ENCODE measurements around the gene TMEM123. TPM values are rescaled to one million over a fixed set of nuclear protein-coding genes. Genes with fewer than 3 reads are reported as not detected.
"Not testable (repeated sequence)": the region's sequence is repeated elsewhere in the genome, so short reads cannot be mapped to it uniquely, and the experiment has no call there.

The TMEM123 gene
- total and polyA plus RNA-seq, 5 donors from 2014 or later: 330 to 771 (median 608) TPM

DNA sequence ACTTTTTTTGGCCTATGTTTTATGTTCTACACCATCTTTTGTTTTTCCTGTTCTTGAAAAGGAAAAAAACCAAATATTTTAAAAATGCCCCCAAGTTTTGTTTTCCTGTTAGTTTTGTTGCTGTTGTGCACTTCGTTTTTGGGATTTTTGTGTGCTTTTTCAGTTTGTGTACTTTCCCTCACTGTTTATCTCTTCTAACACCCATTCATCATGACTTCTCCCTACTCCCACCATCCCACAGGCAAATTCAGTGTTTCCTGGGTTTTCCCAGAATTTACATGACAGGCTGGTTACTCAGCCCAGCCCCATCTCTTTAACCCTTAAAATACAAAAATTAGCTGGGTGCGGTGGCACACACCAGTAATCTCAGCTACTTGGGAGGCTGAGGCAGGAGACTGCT, 15.6 kb downstream of the TMEM123 start:
- H3K9me3 Mint-ChIP-seq: peaks cover 0 to 5% (median 3%) of the 10 kb centered on the region in 7 donors

DNA sequence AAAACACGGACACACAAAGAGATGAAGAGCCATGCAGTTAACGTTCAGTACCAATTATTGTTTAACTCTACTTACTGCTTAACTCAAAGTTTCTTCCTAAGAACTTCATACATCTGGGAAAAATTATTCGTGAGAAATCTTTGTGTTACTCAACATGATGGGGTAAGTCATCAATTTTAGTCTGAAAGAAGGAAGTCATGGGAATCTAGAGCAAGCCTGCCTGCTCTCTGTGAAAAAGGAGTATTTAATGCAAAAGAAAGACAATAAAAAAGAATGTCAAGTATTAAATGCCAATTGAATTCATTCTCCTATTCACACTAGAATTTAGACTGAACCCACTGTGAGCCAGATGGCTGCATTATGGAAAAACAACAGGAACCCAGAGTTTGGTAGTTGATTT, 16.0 kb downstream of the TMEM123 start:
- DNase-seq (no peak), ATAC-seq (ENCODE audit: low read depth in 2 of 2) (no peak)
- Histone ChIP-seq H3K9me3 (ENCODE audit: control insufficient read depth in 2 of 2, low read length in 2 of 2) (peaks cover 0 to 10% of the 10 kb centered on the region in 2 experiments), H3K4me3 (ENCODE audit: low read depth, low read length) (no peak overlapping the region), H3K27ac (ENCODE audit: insufficient read depth, low read length, poor library complexity, severe bottlenecking) (no peak overlapping the region), H3K36me3 (ENCODE audit: control insufficient read depth, insufficient read depth, low read length) (peaks cover 38% of the 10 kb centered on the region), H3K27me3 (ENCODE audit: control insufficient read depth, insufficient read depth, low read length) (no peaks in the 10 kb centered on the region), H3K4me1 (ENCODE audit: control insufficient read depth, insufficient read depth, low read length, poor library complexity, severe bottlenecking) (peaks cover 37% of the 10 kb centered on the region)
- H3K4me3 Mint-ChIP-seq: no peak overlapping the region
- peaks cover 0 to 8% (median 3%) of the 10 kb centered on the region in 7 donors for H3K9me3 Mint-ChIP-seq
- H3K27ac Mint-ChIP-seq: peak overlapping the region in 2 of 3 donors; percentile 69 to 75
- peaks cover 49% of the 10 kb centered on the region for H3K36me3 Mint-ChIP-seq
- peaks cover 29 to 86% (median 58%) of the 10 kb centered on the region in 4 donors for H3K4me1 Mint-ChIP-seq
- no peaks in the 10 kb centered on the region for H3K27me3 Mint-ChIP-seq

More for the DNA sequence above, 15.6 kb downstream of the TMEM123 start:
- ATAC-seq (ENCODE audit: low read depth in 2 of 2) (no peak), DNase-seq (no peak)
- Mint-ChIP-seq H3K36me3 (peaks cover 47% of the 10 kb centered on the region), H3K4me1 (peaks cover 29 to 86% (median 58%) of the 10 kb centered on the region in 4 donors), H3K27me3 (no peaks in the 10 kb centered on the region), H3K27ac (peak overlapping the region; percentile 39 to 69 (median 59)), H3K4me3 (peak overlapping the region in 1 of 4 donors; percentile 65)
- no peaks in the 10 kb centered on the region for H3K27me3 ChIP-seq (ENCODE audit: control insufficient read depth, insufficient read depth, low read length)
- no peak overlapping the region for H3K27ac ChIP-seq (ENCODE audit: insufficient read depth, low read length, poor library complexity, severe bottlenecking)
- no peak overlapping the region for H3K4me3 ChIP-seq (ENCODE audit: low read depth, low read length)
- peaks cover 0 to 10% of the 10 kb centered on the region in 2 experiments for H3K9me3 ChIP-seq (ENCODE audit: control insufficient read depth in 2 of 2, low read length in 2 of 2)
- peaks cover 34% of the 10 kb centered on the region for H3K36me3 ChIP-seq (ENCODE audit: control insufficient read depth, insufficient read depth, low read length)
- H3K4me1 ChIP-seq (ENCODE audit: control insufficient read depth, insufficient read depth, low read length, poor library complexity, severe bottlenecking): peaks cover 37% of the 10 kb centered on the region

GRCh38 chr11:102435688-102436087, 16.9 kb downstream of the TMEM123 start:
- H3K4me3 ChIP-seq (ENCODE audit: low read depth, low read length): no peak overlapping the region
- DNase-seq: no peak
- H3K4me1 ChIP-seq (ENCODE audit: control insufficient read depth, insufficient read depth, low read length, poor library complexity, severe bottlenecking): peaks cover 41% of the 10 kb centered on the region
- H3K27ac ChIP-seq (ENCODE audit: insufficient read depth, low read length, poor library complexity, severe bottlenecking): no peak overlapping the region
- Mint-ChIP-seq H3K4me3 (peak overlapping the region in 2 of 4 donors; percentile 23 to 47), H3K4me1 (peaks cover 32 to 84% (median 57%) of the 10 kb centered on the region in 4 donors), H3K9me3 (peaks cover 0 to 8% (median 3%) of the 10 kb centered on the region in 7 donors), H3K36me3 (peaks cover 45% of the 10 kb centered on the region), H3K27ac (no peak overlapping the region), H3K27me3 (no peaks in the 10 kb centered on the region)
- ATAC-seq (ENCODE audit: low read depth in 2 of 2): no peak
- H3K9me3 ChIP-seq (ENCODE audit: control insufficient read depth in 2 of 2, low read length in 2 of 2): peaks cover 0 to 10% of the 10 kb centered on the region in 2 experiments
- H3K27me3 ChIP-seq (ENCODE audit: control insufficient read depth, insufficient read depth, low read length): no peaks in the 10 kb centered on the region
- peaks cover 39% of the 10 kb centered on the region for H3K36me3 ChIP-seq (ENCODE audit: control insufficient read depth, insufficient read depth, low read length)

GRCh38 chr11:102433571-102433970, 19.0 kb downstream of the TMEM123 start:
- H3K27me3 Mint-ChIP-seq; H3K4me3 Mint-ChIP-seq; ATAC-seq (ENCODE audit: low read depth in 2 of 2); H3K9me3 Mint-ChIP-seq; DNase-seq; H3K9me3 ChIP-seq (ENCODE audit: control insufficient read depth in 2 of 2, low read length in 2 of 2); H3K27ac ChIP-seq (ENCODE audit: insufficient read depth, low read length, poor library complexity, severe bottlenecking); H3K4me3 ChIP-seq (ENCODE audit: low read depth, low read length); H3K27me3 ChIP-seq (ENCODE audit: control insufficient read depth, insufficient read depth, low read length): not testable (repeated sequence)
- Histone ChIP-seq H3K36me3 (ENCODE audit: control insufficient read depth, insufficient read depth, low read length) (peaks cover 44% of the 10 kb centered on the region), H3K4me1 (ENCODE audit: control insufficient read depth, insufficient read depth, low read length, poor library complexity, severe bottlenecking) (peaks cover 47% of the 10 kb centered on the region)
- H3K27ac Mint-ChIP-seq: peak overlapping the region in 2 of 3 donors; percentile 59 to 71
- H3K4me1 Mint-ChIP-seq: peaks cover 39 to 84% (median 64%) of the 10 kb centered on the region in 4 donors
- H3K36me3 Mint-ChIP-seq: peaks cover 44% of the 10 kb centered on the region

DNA sequence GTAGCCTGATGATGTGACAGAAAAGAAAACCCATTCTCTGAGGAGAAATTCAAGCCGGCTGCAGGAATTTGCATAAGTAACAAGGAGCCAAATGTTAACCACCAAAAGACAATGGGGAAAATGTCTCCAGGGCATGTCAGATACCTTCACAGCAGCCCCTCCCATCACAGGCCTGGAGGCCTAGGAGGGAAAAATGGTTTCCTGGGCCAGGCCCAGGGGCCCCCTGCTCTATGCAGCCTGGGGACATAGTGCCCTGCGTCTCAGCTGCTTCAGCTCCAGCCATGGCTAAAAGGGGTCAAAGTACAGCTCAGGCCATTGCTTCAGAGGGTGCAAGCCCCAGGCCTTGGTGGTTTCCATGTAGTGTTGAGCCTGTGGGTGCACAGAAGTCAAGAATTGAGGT, 20.0 kb downstream of the TMEM123 start:
- peak overlapping the region in 1 of 4 donors; percentile 10 for H3K4me3 Mint-ChIP-seq
- not testable (repeated sequence) for H3K27ac ChIP-seq (ENCODE audit: insufficient read depth, low read length, poor library complexity, severe bottlenecking); H3K27me3 Mint-ChIP-seq; ATAC-seq (ENCODE audit: low read depth in 2 of 2); H3K4me3 ChIP-seq (ENCODE audit: low read depth, low read length); H3K9me3 ChIP-seq (ENCODE audit: control insufficient read depth in 2 of 2, low read length in 2 of 2); DNase-seq; H3K27me3 ChIP-seq (ENCODE audit: control insufficient read depth, insufficient read depth, low read length); H3K9me3 Mint-ChIP-seq
- H3K4me1 ChIP-seq (ENCODE audit: control insufficient read depth, insufficient read depth, low read length, poor library complexity, severe bottlenecking): peaks cover 37% of the 10 kb centered on the region
- peak overlapping the region in 2 of 3 donors; percentile 23 to 88 for H3K27ac Mint-ChIP-seq
- peaks cover 39% of the 10 kb centered on the region for H3K36me3 ChIP-seq (ENCODE audit: control insufficient read depth, insufficient read depth, low read length)
- peaks cover 34 to 79% (median 57%) of the 10 kb centered on the region in 4 donors for H3K4me1 Mint-ChIP-seq
- H3K36me3 Mint-ChIP-seq: peaks cover 39% of the 10 kb centered on the region

DNA sequence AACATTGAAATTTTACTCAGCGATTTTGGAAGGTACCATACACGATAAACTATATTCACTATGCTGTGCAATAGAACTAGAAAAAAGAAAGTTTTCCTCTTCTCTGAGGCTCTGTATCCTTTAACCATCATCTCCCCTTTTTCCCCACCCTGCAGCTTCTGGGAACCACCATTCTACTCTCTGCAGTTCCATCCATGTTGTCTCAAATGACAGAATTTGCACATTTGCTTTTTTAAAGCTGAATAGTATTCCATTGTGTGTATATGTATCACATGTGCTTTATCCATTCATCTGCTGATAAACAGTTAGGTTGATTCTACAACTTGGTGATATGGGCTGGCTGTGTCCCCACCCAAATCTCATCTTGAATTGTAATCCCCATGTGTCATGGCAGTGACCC, 21.2 kb downstream of the TMEM123 start:
- Histone ChIP-seq H3K4me3 (ENCODE audit: low read depth, low read length) (peak overlapping the region; percentile 60), H3K36me3 (ENCODE audit: control insufficient read depth, insufficient read depth, low read length) (peaks cover 37% of the 10 kb centered on the region), H3K27ac (ENCODE audit: insufficient read depth, low read length, poor library complexity, severe bottlenecking) (no peak overlapping the region), H3K4me1 (ENCODE audit: control insufficient read depth, insufficient read depth, low read length, poor library complexity, severe bottlenecking) (peaks cover 41% of the 10 kb centered on the region), H3K27me3 (ENCODE audit: control insufficient read depth, insufficient read depth, low read length) (no peaks in the 10 kb centered on the region), H3K9me3 (ENCODE audit: control insufficient read depth in 2 of 2, low read length in 2 of 2) (peaks cover 0 to 10% of the 10 kb centered on the region in 2 experiments)
- Mint-ChIP-seq H3K36me3 (peaks cover 38% of the 10 kb centered on the region), H3K9me3 (peaks cover 0 to 8% (median 3%) of the 10 kb centered on the region in 7 donors), H3K4me3 (peak overlapping the region in 3 of 4 donors; percentile 1 to 25 (median 2)), H3K4me1 (peaks cover 30 to 78% (median 61%) of the 10 kb centered on the region in 4 donors), H3K27me3 (no peaks in the 10 kb centered on the region), H3K27ac (peak overlapping the region; percentile 41 to 88 (median 70))
- ATAC-seq (ENCODE audit: low read depth in 2 of 2) (no peak), DNase-seq (no peak)

DNA sequence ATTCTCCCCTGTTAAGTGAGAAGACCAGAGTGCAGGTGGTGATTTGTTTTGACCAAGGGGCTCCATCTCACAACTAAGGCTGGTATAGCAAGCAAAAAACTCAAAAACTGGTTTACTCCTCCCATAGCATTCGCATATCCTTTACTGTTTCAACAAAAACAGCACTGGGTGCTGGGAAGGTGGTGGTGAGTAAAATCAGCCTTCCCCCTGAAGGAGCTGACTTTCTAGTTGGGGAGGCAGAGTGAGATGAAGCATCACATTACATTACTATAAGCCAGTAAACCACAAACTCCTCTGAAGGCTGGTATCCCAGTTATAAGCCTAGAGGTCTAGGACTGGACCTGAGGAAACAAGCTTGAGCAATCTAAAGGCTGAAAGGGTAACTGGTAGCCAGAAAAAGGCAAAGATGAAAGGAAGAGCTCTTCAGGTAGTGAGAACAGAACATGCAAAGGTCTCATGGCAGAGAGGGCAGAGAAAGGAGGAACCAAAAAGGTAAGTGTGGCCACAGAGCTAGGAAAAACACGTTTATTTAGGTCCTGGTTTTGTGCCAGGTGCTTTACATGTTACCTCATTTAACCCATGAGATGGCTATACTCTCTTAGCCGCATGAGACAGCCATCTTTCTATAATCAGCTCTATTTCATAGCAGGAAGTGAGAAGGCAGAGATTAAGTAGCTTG, 22.3 kb downstream of the TMEM123 start:
- Mint-ChIP-seq H3K36me3 (peaks cover 39% of the 10 kb centered on the region), H3K27ac (peak overlapping the region; percentile 79 to 92 (median 89)), H3K4me1 (peaks cover 30 to 80% (median 64%) of the 10 kb centered on the region in 4 donors), H3K4me3 (peak overlapping the region in 3 of 4 donors; percentile 10 to 40 (median 33)), H3K9me3 (peaks cover 0 to 8% (median 3%) of the 10 kb centered on the region in 7 donors), H3K27me3 (no peaks in the 10 kb centered on the region)
- peaks cover 42% of the 10 kb centered on the region for H3K4me1 ChIP-seq (ENCODE audit: control insufficient read depth, insufficient read depth, low read length, poor library complexity, severe bottlenecking)
- DNase-seq (peak in 1 of 3 donors; percentile 32), ATAC-seq (ENCODE audit: low read depth in 2 of 2) (peak; percentile 50 to 53)
- H3K27me3 ChIP-seq (ENCODE audit: control insufficient read depth, insufficient read depth, low read length): no peaks in the 10 kb centered on the region
- peak overlapping the region; percentile 55 for H3K27ac ChIP-seq (ENCODE audit: insufficient read depth, low read length, poor library complexity, severe bottlenecking)
- peak overlapping the region; percentile 60 for H3K4me3 ChIP-seq (ENCODE audit: low read depth, low read length)
- H3K9me3 ChIP-seq (ENCODE audit: control insufficient read depth in 2 of 2, low read length in 2 of 2): peaks cover 0 to 10% of the 10 kb centered on the region in 2 experiments
- H3K36me3 ChIP-seq (ENCODE audit: control insufficient read depth, insufficient read depth, low read length): peaks cover 31% of the 10 kb centered on the region
